ENCODE measurements around the gene PKIG. TPM values are rescaled to one million over a fixed set of nuclear protein-coding genes. Genes with fewer than 3 reads are reported as not detected.

The PKIG gene
- total RNA-seq, 2 experiments from 2014 or later, result 2.1 to 2.2 TPM

DNA sequence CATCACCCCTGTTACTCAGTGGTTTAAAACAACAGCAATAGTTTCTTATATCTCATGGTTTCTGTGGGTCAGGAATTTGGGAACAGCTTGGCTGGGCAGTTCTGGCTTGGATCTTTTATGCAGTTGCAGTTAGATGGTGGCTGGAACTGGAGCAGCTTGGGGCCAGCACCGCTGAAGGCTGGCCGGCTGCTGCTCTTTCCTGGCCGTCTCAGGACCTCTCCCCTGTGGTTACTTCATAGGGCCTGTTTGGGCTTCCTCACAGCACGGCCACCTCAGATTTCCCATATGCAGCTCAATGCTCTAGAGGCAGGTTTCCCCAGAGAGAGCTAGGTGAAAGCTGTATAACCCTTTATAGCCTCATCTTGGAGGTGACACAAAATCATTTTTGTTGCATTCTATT, 15.6 kb downstream of the PKIG start:
- CTCF ChIA-PET, result interaction anchor here (0.7 to 4.2 kb wide), 14 partner anchors 8 to 381 kb away, joined by 3 to 36 read pairs (median 5); no protein-coding TSS in a partner anchor
- no peaks in the 10 kb centered on the region for H3K9me3 Mint-ChIP-seq (ENCODE audit: insufficient read depth)
- H3K27ac Mint-ChIP-seq, result peak overlapping the region; percentile 86
- no peaks in the 10 kb centered on the region for H3K36me3 Mint-ChIP-seq (ENCODE audit: low read depth)
- peaks cover 31% of the 10 kb centered on the region for H3K4me1 Mint-ChIP-seq (ENCODE audit: low read depth)
- no peaks in the 10 kb centered on the region for H3K27me3 Mint-ChIP-seq (ENCODE audit: low read depth)
- no peak for DNase-seq
- H3K4me3 Mint-ChIP-seq, result no peak overlapping the region
- POLR2A ChIA-PET, result interaction anchor here (0.7 to 1.0 kb wide), 2 partner anchors 22 to 122 kb away, joined by 3 to 5 read pairs; no protein-coding TSS in a partner anchor
- no peak for ATAC-seq

- Mint-ChIP-seq H3K4me3 (peak overlapping the region; percentile 69), H3K9me3 (ENCODE audit: insufficient read depth) (no peaks in the 10 kb centered on the region), H3K36me3 (ENCODE audit: low read depth) (no peaks in the 10 kb centered on the region), H3K4me1 (ENCODE audit: low read depth) (peaks cover 31% of the 10 kb centered on the region), H3K27ac (peak overlapping the region; percentile 86), H3K27me3 (ENCODE audit: low read depth) (no peaks in the 10 kb centered on the region)
- ChIA-PET POLR2A (interaction anchor here (0.6 to 1.0 kb wide), 5 partner anchors 23 to 390 kb away, joined by 3 to 5 read pairs (median 3); partner anchors contain the start of gene SERINC3), CTCF (interaction anchor here (0.7 to 4.2 kb wide), 23 partner anchors 9 to 382 kb away, joined by 3 to 36 read pairs (median 4); partner anchors contain the start of gene TTPAL)
- DNase-seq, result peak; percentile 37
- ATAC-seq, result peak; percentile 82
Measured at GRCh38 chr20:44598423-44599305, 16.3 kb downstream of the PKIG start.

- no peak overlapping the region for H3K27ac Mint-ChIP-seq
Measured at GRCh38 chr20:44599715-44600114, 17.3 kb downstream of the PKIG start.

GRCh38 chr20:44600301-44600700, 17.9 kb downstream of the PKIG start:
- ChIA-PET CTCF (interaction anchor here (4.2 kb wide), 1 partner anchor 10 kb away, joined by 36 read pairs; no protein-coding TSS in a partner anchor), POLR2A (no interaction called here)
- Mint-ChIP-seq H3K4me3 (no peak overlapping the region), H3K27ac (peak overlapping the region; percentile 34), H3K4me1 (ENCODE audit: low read depth) (peaks cover 31% of the 10 kb centered on the region), H3K27me3 (ENCODE audit: low read depth) (no peaks in the 10 kb centered on the region), H3K36me3 (ENCODE audit: low read depth) (no peaks in the 10 kb centered on the region), H3K9me3 (ENCODE audit: insufficient read depth) (no peaks in the 10 kb centered on the region)
- ATAC-seq (no peak), DNase-seq (no peak)

More at GRCh38 chr20:44599715-44600114, 17.3 kb downstream of the PKIG start:
- ChIA-PET POLR2A (interaction anchor here (1.0 kb wide), 1 partner anchor 78 kb away, joined by 5 read pairs; the partner anchor contains the start of gene SERINC3), CTCF (interaction anchor here (1.0 to 4.2 kb wide), 8 partner anchors 10 to 383 kb away, joined by 3 to 36 read pairs (median 4); partner anchors contain the start of gene TTPAL)
- no peaks in the 10 kb centered on the region for H3K9me3 Mint-ChIP-seq (ENCODE audit: insufficient read depth)
- DNase-seq, result no peak
- H3K27me3 Mint-ChIP-seq (ENCODE audit: low read depth), result no peaks in the 10 kb centered on the region
- H3K4me1 Mint-ChIP-seq (ENCODE audit: low read depth), result peaks cover 31% of the 10 kb centered on the region
- H3K36me3 Mint-ChIP-seq (ENCODE audit: low read depth), result no peaks in the 10 kb centered on the region
- ATAC-seq, result no peak
- no peak overlapping the region for H3K4me3 Mint-ChIP-seq

- POLR2A ChIA-PET, result no interaction called here
- Mint-ChIP-seq H3K4me3 (no peak overlapping the region), H3K27ac (peak overlapping the region; percentile 34), H3K36me3 (ENCODE audit: low read depth) (no peaks in the 10 kb centered on the region), H3K9me3 (ENCODE audit: insufficient read depth) (no peaks in the 10 kb centered on the region), H3K4me1 (ENCODE audit: low read depth) (peaks cover 31% of the 10 kb centered on the region), H3K27me3 (ENCODE audit: low read depth) (no peaks in the 10 kb centered on the region)
- no peak for DNase-seq
- no peak for ATAC-seq
- CTCF ChIA-PET, result interaction anchor here (4.2 kb wide), 1 partner anchor 9 kb away, joined by 36 read pairs; no protein-coding TSS in a partner anchor
Measured at GRCh38 chr20:44600758-44601201, 18.4 kb downstream of the PKIG start.

GRCh38 chr20:44601236-44601671, 18.9 kb downstream of the PKIG start:
- POLR2A ChIA-PET, result no interaction called here
- no peak for ATAC-seq
- DNase-seq, result no peak
- peaks cover 31% of the 10 kb centered on the region for H3K4me1 Mint-ChIP-seq (ENCODE audit: low read depth)
- H3K27me3 Mint-ChIP-seq (ENCODE audit: low read depth), result no peaks in the 10 kb centered on the region
- CTCF ChIA-PET, result interaction anchor here (1.0 to 4.2 kb wide), 5 partner anchors 9 to 384 kb away, joined by 3 to 36 read pairs (median 4); no protein-coding TSS in a partner anchor
- no peaks in the 10 kb centered on the region for H3K9me3 Mint-ChIP-seq (ENCODE audit: insufficient read depth)
- H3K4me3 Mint-ChIP-seq, result no peak overlapping the region
- no peaks in the 10 kb centered on the region for H3K36me3 Mint-ChIP-seq (ENCODE audit: low read depth)
- H3K27ac Mint-ChIP-seq, result no peak overlapping the region

- ChIA-PET CTCF (interaction anchor here (0.7 to 1.4 kb wide), 6 partner anchors 8 to 385 kb away, joined by 3 to 4 read pairs (median 3); no protein-coding TSS in a partner anchor), POLR2A (no interaction called here)
- H3K4me3 Mint-ChIP-seq, result no peak overlapping the region
- no peaks in the 10 kb centered on the region for H3K9me3 Mint-ChIP-seq (ENCODE audit: insufficient read depth)
- H3K36me3 Mint-ChIP-seq (ENCODE audit: low read depth), result no peaks in the 10 kb centered on the region
- peaks cover 31% of the 10 kb centered on the region for H3K4me1 Mint-ChIP-seq (ENCODE audit: low read depth)
- ATAC-seq (no peak), DNase-seq (no peak)
- H3K27ac Mint-ChIP-seq, result no peak overlapping the region
- H3K27me3 Mint-ChIP-seq (ENCODE audit: low read depth), result no peaks in the 10 kb centered on the region
Measured at GRCh38 chr20:44601801-44602204, 19.4 kb downstream of the PKIG start.

- no peaks in the 10 kb centered on the region for H3K9me3 Mint-ChIP-seq (ENCODE audit: insufficient read depth)
- ChIA-PET CTCF (interaction anchor here (0.8 to 1.7 kb wide), 7 partner anchors 28 to 219 kb away, joined by 3 to 7 read pairs (median 3); partner anchors contain the start of gene TTPAL), POLR2A (no interaction called here)
- H3K4me1 Mint-ChIP-seq (ENCODE audit: low read depth), result peaks cover 25% of the 10 kb centered on the region
- ATAC-seq (no peak), DNase-seq (no peak)
- H3K27ac Mint-ChIP-seq, result no peak overlapping the region
- no peaks in the 10 kb centered on the region for H3K36me3 Mint-ChIP-seq (ENCODE audit: low read depth)
- H3K4me3 Mint-ChIP-seq, result no peak overlapping the region
- H3K27me3 Mint-ChIP-seq (ENCODE audit: low read depth), result no peaks in the 10 kb centered on the region
Measured at GRCh38 chr20:44603327-44603726, 20.9 kb downstream of the PKIG start.

DNA sequence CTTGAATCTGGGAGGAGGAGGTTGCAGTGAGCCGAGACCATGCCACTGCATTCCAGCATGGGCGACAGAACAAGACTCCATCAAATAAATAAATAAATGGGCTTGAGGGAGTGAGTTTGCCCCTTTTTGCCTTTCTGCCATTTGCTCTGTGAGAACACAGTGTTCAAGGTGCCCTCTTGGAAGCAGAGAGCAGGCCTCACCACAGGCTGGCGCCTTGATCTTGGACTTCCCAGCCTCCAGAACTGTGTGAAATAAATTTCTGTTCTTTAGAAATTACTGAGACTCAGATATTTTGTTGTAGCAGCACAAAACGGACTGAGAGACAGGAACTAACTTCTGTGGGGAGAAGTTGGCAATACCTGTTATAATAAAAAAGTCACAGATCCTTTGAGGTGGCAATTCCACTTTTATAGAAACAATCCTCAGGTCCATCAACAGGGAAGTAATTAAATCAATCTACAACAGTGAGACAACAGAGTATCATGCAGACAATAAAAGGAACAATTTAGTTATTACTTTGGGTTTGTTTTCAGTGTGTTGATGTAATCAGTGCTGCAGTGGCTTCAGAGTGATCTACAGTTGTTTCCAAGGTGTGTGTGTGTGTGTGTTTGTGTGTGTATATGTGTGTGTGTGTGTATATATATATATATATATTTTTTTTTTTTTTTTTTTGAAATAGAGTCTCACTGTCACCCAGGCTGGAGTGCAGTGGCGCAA, 24.5 kb downstream of the PKIG start:
- ATAC-seq (no peak), DNase-seq (no peak)
- CTCF ChIA-PET, result interaction anchor here (1.6 to 3.5 kb wide), 2 partner anchors 76 to 218 kb away, joined by 4 to 27 read pairs; no protein-coding TSS in a partner anchor
- Mint-ChIP-seq H3K4me3 (no peak overlapping the region), H3K27ac (no peak overlapping the region), H3K4me1 (ENCODE audit: low read depth) (peaks cover 21% of the 10 kb centered on the region), H3K36me3 (ENCODE audit: low read depth) (no peaks in the 10 kb centered on the region), H3K27me3 (ENCODE audit: low read depth) (no peaks in the 10 kb centered on the region), H3K9me3 (ENCODE audit: insufficient read depth) (no peaks in the 10 kb centered on the region)
- POLR2A ChIA-PET, result no interaction called here

DNA sequence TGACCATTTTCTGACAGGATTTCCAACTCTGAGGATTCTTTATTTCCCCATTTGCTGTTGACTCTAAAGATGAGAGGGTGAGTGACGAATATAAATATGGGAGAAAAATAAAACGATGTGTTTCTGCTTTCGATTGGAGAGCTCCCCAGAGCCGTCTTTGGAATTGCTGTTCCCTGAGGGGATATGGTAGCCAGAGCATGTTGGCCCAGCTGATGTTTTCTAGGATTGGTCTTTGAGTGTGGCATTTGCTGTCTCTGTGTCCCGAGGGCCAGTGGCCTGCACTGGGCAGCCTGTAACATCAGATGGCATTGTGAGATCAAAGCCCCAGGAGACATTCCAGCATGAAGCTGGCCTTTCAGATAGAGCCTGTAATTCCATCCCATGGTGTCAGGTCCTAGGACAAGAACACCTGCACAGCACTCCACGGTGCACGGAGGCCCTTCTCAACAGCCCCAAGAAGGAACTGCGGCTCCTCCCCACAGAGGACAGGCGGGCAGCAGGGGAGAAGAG, 26.7 kb downstream of the PKIG start:
- Mint-ChIP-seq H3K27me3 (ENCODE audit: low read depth) (no peaks in the 10 kb centered on the region), H3K4me3 (no peak overlapping the region), H3K36me3 (ENCODE audit: low read depth) (peaks cover 4% of the 10 kb centered on the region), H3K4me1 (ENCODE audit: low read depth) (peaks cover 21% of the 10 kb centered on the region), H3K27ac (no peak overlapping the region), H3K9me3 (ENCODE audit: insufficient read depth) (no peaks in the 10 kb centered on the region)
- ChIA-PET POLR2A (no interaction called here), CTCF (interaction anchor here (1.0 to 3.5 kb wide), 14 partner anchors 10 to 392 kb away, joined by 3 to 46 read pairs (median 8); partner anchors contain the start of gene SERINC3)
- ATAC-seq, result no peak
- DNase-seq, result no peak
